Tibial nerve (tissue), 4 donors: Measurements from ENCODE around the gene BNIP2. TPM values are rescaled to one million over a fixed set of nuclear protein-coding genes. Genes with fewer than 3 reads are reported as not detected.
A peak's percentile ranks its signal among the peaks of the same experiment; 100 is the strongest.

Experiments
- DNase-seq, 2 donors: peaks; one replicate each; pipeline ENCODE4 v3.0.0-alpha.2; 2019; ENCODE audit warnings: low spot score in 2 of 2
- H3K27ac ChIP-seq, 4 donors: fragments of 200-600 bp; sonication (generic) in 3 of 4; one replicate each; pipeline ENCODE4 v1.5.1; 2017 to 2019; ENCODE audit warnings: mild to moderate bottlenecking in 1 of 4
- H3K27me3 ChIP-seq, 2 donors: fragments of 200-600 bp; sonication (generic) in 1 of 2; one replicate each; pipeline versions ENCODE4 v1.5.1 to v1.6.0; 2017 to 2019
- H3K36me3 ChIP-seq, 3 donors: fragments of 200-600 bp; sonication (generic); one replicate each; pipeline ENCODE4 v1.5.1; 2018 to 2019
- H3K4me1 ChIP-seq, 4 donors: fragments of 200-600 bp; sonication (generic) in 3 of 4; one replicate each; pipeline ENCODE4 v1.5.1; 2017 to 2019
- H3K4me3 ChIP-seq, 4 donors: fragments of 200-600 bp; sonication (generic) in 3 of 4; one replicate each; pipeline ENCODE4 v1.5.1; 2017 to 2019; ENCODE audit warnings: mild to moderate bottlenecking in 1 of 4, moderate library complexity in 1 of 4
- H3K9me3 ChIP-seq, 4 donors: fragments of 200-600 bp; sonication (generic) in 3 of 4; one replicate each; pipeline ENCODE4 v1.5.1; 2017 to 2019
- CTCF ChIP-seq, 5 experiments: fragments of 200-600 bp in 3 of 5; fragments of 450-650 bp in 2 of 5; sonication (generic) in 3 of 5; IDR thresholded peaks; one replicate each; pipeline ENCODE4 v1.5.1; 2016 to 2019; ENCODE audit warnings: antibody characterized with exemption in 5 of 5, mild to moderate bottlenecking in 3 of 5, moderate library complexity in 2 of 5
- EP300 ChIP-seq, 2 donors: sonication (generic); formaldehyde crosslinking; IDR thresholded peaks; one replicate each; pipeline ENCODE4 v1.6.1; 2017; ENCODE audit warnings: antibody characterized with exemption in 2 of 2, mild to moderate bottlenecking in 1 of 2
- POLR2A ChIP-seq, 2 donors: fragments of 450-650 bp; IDR thresholded peaks; one replicate each; pipeline ENCODE4 v1.6.1; 2017; ENCODE audit warnings: antibody characterized with exemption in 2 of 2, mild to moderate bottlenecking in 2 of 2, moderate library complexity in 2 of 2
- WGBS, 2 donors: methylation state at CpG; one replicate each; pipeline ENCODE4 v1.1.5; 2018; 5-methylcytosine and 5-hydroxymethylcytosine counted together
- total RNA-seq, 4 donors: library from RNA; depleted of rRNA; stranded (reverse); fragments of >200 nt; gene quantifications; one replicate each; pipeline ENCODE4 v1.1.0, GENCODE V29; 2016

The BNIP2 gene
- total RNA-seq, 4 donors from 2014 or later, result 131 to 250 (median 184) TPM

DNA sequence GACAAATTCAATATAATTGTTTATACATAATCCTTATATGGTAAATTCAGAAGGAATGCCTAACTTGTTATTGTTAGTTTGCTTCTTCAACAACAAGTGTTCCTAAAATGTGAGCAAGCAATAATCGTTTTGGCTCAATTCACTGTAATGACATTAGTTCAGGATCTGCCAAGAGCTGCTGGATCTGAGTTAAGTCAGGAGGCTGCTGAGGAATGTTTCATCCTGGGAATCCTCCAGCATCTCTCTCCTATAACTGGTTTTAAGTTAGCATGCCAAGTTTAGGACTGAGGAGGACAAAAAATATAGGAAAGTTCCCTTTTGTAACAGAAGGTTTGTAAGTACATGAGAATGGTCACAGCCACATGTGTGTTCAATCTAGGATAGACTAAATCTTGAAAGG lies 26.9 kb downstream of the BNIP2 start:
- no peak for DNase-seq
- H3K4me3 ChIP-seq, result no peak overlapping the region
- H3K36me3 ChIP-seq, result peaks cover 0 to 28% (median 0%) of the 10 kb centered on the region in 3 donors
- H3K27me3 ChIP-seq, result no peaks in the 10 kb centered on the region
- 12 to 21% methylated on average over 1 of the region's 1 CpG for WGBS, 2 donors
- peaks cover 0 to 28% (median 7%) of the 10 kb centered on the region in 4 donors for H3K4me1 ChIP-seq
- no peak for TF ChIP-seq POLR2A (IDR thresholded peaks at IDR 0.05)
- no peak for TF ChIP-seq CTCF (IDR thresholded peaks at IDR 0.05)
- no peak for TF ChIP-seq EP300 (IDR thresholded peaks at IDR 0.05)
- no peaks in the 10 kb centered on the region for H3K9me3 ChIP-seq
- H3K27ac ChIP-seq, result peak overlapping the region in 2 of 4 donors; percentile 10 to 65

DNA sequence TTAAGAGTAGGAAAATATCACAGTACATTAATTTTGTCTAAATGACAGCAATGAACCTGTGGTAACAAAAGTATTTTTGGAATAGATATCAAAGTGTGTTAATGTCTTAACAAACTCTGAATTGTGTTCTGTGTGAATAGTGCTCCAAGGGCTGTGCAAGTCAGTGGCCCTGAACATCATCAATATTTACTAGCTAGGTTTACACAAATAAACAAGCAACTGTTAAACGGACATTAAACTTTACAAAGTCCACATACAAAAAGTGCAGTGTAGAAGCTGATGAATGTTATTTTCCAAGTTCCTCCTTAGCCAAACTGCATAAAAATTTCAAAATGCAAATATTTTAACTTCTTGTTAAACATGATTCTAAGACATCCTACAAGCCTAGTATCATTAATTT lies 29.8 kb downstream of the BNIP2 start:
- Histone ChIP-seq H3K4me3 (no peak overlapping the region), H3K4me1 (peaks cover 0 to 52% (median 24%) of the 10 kb centered on the region in 4 donors), H3K36me3 (peaks cover 0 to 16% (median 0%) of the 10 kb centered on the region in 3 donors), H3K9me3 (no peaks in the 10 kb centered on the region), H3K27ac (no peak overlapping the region), H3K27me3 (no peaks in the 10 kb centered on the region)
- no peak for DNase-seq
- WGBS, 2 donors, result 46 to 52% methylated on average over 1 of the region's 1 CpG
- TF ChIP-seq POLR2A (IDR thresholded peaks at IDR 0.05) (no peak), EP300 (IDR thresholded peaks at IDR 0.05) (no peak), CTCF (IDR thresholded peaks at IDR 0.05) (no peak)

GRCh38 chr15:59657635-59658125 lies 31.4 kb downstream of the BNIP2 start:
- Histone ChIP-seq H3K27ac (peak overlapping the region in 3 of 4 donors; percentile 61 to 94 (median 92)), H3K36me3 (peaks cover 0 to 26% (median 0%) of the 10 kb centered on the region in 3 donors), H3K9me3 (no peaks in the 10 kb centered on the region), H3K27me3 (no peaks in the 10 kb centered on the region), H3K4me1 (peaks cover 0 to 48% (median 21%) of the 10 kb centered on the region in 4 donors), H3K4me3 (peak overlapping the region; percentile 83 to 99 (median 89))
- TF ChIP-seq EP300 (IDR thresholded peaks at IDR 0.05) (no peak), POLR2A (IDR thresholded peaks at IDR 0.05) (no peak), CTCF (IDR thresholded peaks at IDR 0.05) (no peak)
- no peak for DNase-seq
- 36 to 52% methylated on average over 23 of the region's 23 CpGs for WGBS, 2 donors

GRCh38 chr15:59656897-59657634 lies 32.1 kb downstream of the BNIP2 start, which contains the start of gene GTF2A2:
Gene GTF2A2 (minus strand): TSS chr15:59657515. CDS start chr15:59652277, 5,238 bp downstream.
- WGBS, 2 donors, result 0 to 1% methylated on average over 48 to 56 of the region's 59 CpGs
- Histone ChIP-seq H3K9me3 (peaks cover 0 to 1% (median 0%) of the 10 kb centered on the region in 4 donors), H3K36me3 (peaks cover 0 to 32% (median 0%) of the 10 kb centered on the region in 3 donors), H3K27me3 (no peaks in the 10 kb centered on the region), H3K4me1 (peaks cover 0 to 42% (median 18%) of the 10 kb centered on the region in 4 donors), H3K27ac (peak within 1 kb of the TSS; percentile 61 to 94 (median 90)), H3K4me3 (peak within 1 kb of the TSS; percentile 83 to 99 (median 89))
- DNase-seq, result peak; percentile 84
- TF ChIP-seq EP300 (IDR thresholded peaks at IDR 0.05) (peak; percentile 70 to 81), CTCF (IDR thresholded peaks at IDR 0.05) (peak in 1 of 5 experiments; percentile 5), POLR2A (IDR thresholded peaks at IDR 0.05) (peak in 1 of 2 donors; percentile 64)

DNA sequence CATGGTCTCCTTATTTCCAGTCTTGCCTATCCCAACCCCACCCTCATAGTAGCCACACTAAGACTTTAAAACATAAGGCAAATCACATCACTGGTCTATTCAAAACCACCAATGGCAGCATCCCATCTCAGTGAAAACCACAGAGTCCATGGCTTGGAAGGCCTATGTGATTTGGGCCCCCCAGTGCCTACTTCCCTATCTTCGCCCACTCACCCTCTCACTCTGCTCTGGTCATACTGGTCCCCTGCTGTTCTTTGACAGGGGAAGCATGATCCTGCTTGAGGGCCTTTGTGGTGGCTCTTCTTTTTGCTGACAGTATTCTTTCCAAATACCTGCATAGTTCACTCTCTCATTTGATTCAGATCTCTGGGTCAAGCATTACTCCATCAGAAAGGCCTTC lies 35.1 kb downstream of the BNIP2 start:
- Histone ChIP-seq H3K36me3 (peaks cover 0 to 54% (median 3%) of the 10 kb centered on the region in 3 donors), H3K27me3 (no peaks in the 10 kb centered on the region), H3K27ac (no peak overlapping the region), H3K4me1 (peaks cover 0 to 35% (median 17%) of the 10 kb centered on the region in 4 donors), H3K4me3 (no peak overlapping the region), H3K9me3 (peaks cover 0 to 7% (median 0%) of the 10 kb centered on the region in 4 donors)
- TF ChIP-seq POLR2A (IDR thresholded peaks at IDR 0.05), result no peak
- TF ChIP-seq CTCF (IDR thresholded peaks at IDR 0.05), result no peak
- no peak for TF ChIP-seq EP300 (IDR thresholded peaks at IDR 0.05)
- WGBS, 2 donors, result 88 to 100% methylated on average over 1 of the region's 1 CpG
- no peak for DNase-seq
